GM21528 (cell line): ENCODE data around the gene LCOR.

Source experiments
- ATAC-seq: cut with Tn5 transposase; IDR thresholded peaks from one replicate; pipeline ENCODE4 v1.9.1; 2021; ENCODE audit warnings: mild to moderate bottlenecking, moderate library complexity; ENCODE audit not compliant: unreplicated experiment, low FRiP score

LCOR gene

GRCh38 chr10:97004591-97004990, 172.5 kb downstream of the LCOR start:
- no peak for ATAC-seq

DNA sequence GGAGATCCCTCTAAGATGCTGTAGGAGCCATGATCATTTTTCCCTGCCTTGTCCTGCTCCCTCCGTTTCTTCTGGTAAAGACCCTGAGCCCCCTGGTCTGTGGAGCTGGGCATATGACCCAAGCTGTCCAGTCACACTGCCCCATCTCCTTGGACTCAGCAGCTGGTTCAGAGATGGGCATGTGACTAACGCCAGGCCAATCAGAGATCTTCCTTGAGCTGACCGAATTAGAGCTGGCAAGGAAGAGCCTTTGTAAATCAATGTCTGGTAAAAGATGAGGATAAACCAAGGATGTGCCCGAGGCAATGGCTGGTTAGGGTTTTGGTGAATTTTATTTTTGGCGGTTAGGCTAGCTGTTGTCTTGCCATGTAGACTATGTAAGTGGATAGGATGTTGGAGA, 173.3 kb downstream of the LCOR start:
- no peak for ATAC-seq

DNA sequence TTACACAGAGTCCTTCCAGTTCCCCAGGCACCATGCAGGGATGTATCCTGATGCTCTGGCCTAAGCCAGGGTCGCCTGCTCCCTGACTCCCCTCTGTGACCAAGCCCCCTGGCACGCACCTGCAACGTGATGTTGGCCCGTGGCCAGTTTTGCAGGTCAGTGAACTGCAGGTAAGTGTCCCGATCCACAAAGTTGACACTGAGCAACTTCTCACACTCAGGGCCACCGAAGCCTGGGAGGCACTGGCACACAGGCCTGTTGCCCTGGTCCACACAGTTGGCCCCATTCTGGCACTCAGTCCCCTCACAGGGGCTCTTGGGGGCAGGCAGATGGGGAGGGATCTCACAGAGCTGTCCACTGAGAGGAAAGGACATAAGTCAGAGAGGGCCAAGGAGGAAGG, 174.3 kb downstream of the LCOR start:
- ATAC-seq: no peak

DNA sequence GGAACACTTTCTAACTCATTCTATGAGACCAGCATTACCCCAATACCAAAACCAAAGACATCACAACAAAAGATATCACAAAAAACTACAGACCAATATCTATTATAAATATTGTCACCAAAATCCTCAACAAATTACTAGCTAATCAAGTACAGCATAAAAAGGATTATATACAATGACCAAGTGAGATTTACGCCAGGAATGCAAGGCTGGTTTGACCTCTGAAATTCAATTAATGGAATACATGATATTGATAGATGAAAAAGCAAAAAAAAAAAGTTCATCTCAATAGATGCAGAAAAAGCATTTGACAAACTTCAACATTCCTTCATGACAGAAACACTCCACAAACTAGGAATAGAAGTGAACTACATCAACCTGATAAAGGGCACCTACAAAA, 175.3 kb downstream of the LCOR start:
- ATAC-seq: no peak

DNA sequence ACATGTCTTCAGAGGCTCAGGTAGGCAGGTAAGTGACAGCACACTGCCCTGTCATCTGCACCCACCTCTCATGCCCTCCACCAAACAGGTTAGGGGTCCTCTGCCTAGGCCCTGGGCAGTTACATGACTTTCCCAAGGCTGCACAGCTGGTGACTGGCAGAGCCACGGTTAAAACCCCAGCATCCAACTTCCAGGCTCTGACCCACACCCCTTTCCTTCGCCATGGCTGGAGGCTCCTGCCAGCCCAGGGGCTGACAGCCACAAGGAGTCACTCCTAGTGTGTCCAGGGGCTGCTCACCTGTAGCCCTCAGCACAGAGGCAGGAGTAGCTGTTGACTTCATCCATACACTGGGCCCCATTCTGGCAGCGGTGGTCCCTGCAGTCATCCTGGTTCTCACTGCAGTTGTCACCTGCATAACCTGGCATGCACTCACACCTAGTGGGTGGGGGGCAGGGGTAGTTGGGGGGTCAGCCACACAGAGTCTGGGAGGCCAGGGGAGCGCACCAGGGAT, 178.7 kb downstream of the LCOR start:
- ATAC-seq: no peak

GRCh38 chr10:97011397-97011796, 179.3 kb downstream of the LCOR start:
- no peak for ATAC-seq

DNA sequence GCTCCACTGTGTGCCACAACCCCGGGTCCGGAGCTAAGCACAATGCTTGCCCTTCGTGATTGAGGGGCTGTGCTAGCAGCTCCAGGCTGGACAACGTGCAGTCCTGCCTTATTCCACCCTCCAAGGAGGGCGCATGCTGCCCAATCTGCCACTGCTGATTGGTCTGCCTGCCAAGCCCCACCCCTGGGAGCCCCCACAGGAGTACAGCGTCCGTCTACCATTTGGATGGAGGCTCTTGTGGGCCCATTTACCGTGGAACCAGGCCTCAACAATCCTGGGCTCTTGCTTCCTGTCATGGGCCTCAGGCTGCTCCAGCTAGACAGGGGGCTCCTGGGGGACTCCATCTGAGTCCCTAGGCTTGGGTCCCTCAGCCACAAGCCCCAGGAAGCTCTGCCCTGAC, 180.4 kb downstream of the LCOR start:
- no peak for ATAC-seq

DNA sequence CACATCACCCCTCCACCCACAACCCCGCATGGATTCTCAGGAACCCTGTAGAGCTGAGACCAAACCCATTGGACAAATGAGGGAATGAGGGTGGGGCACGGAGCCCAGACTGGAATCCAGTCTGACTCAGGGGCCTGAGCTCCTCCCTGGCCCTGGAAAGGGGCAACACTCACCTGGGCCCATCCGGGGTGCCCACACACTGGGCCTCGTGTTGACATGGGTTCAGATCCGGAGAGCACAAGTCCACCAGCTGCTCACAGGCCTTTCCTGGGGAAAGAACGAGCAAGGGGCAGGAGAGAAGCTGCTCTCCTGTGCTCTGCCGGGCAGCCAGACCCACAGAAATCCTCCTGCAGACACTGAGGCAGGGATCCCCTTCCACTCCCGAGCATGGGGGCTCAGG, 181.5 kb downstream of the LCOR start:
- no peak for ATAC-seq

DNA sequence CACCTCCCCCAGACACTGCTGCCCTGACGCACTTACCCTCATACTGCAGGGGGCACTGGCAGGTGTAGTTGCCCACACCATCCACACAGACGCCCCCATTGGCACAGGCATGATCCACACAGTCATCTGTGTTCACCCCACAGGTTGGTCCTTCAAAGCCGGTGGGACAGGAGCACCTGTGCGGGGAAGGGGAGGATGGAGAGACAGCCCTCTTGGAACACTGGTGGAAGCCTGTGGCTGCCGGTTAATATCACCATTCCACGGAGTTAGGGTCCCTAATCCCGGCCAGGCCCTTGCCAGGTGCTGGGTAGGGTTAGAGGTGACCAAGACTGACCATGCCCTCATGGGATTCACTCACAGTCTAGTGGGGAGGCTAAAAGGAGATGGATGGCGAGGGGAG, 181.9 kb downstream of the LCOR start:
- no peak for ATAC-seq

DNA sequence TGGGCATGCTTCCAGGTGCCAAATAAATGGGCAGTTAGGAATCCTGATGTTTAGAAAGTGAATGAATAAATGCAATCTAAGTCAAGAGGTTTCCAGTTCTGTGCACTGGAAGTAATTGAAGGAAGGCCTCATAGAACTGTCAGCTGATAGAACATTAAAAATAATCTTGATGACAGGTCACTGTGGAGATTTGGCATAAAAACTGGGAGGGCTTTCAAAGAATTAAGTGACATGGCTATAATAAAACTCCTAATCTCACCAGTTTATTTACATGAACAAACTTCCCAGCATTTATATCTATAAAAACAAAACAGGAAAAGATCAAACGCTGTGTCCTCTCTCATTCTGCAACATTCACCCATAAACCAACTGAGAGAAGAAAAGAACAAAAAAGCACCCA, 183.1 kb downstream of the LCOR start:
- ATAC-seq: no peak

GRCh38 chr10:97016728-97017473, 184.8 kb downstream of the LCOR start:
- ATAC-seq: peak; percentile 59

GRCh38 chr10:97017474-97017903, 185.4 kb downstream of the LCOR start:
- ATAC-seq: no peak

DNA sequence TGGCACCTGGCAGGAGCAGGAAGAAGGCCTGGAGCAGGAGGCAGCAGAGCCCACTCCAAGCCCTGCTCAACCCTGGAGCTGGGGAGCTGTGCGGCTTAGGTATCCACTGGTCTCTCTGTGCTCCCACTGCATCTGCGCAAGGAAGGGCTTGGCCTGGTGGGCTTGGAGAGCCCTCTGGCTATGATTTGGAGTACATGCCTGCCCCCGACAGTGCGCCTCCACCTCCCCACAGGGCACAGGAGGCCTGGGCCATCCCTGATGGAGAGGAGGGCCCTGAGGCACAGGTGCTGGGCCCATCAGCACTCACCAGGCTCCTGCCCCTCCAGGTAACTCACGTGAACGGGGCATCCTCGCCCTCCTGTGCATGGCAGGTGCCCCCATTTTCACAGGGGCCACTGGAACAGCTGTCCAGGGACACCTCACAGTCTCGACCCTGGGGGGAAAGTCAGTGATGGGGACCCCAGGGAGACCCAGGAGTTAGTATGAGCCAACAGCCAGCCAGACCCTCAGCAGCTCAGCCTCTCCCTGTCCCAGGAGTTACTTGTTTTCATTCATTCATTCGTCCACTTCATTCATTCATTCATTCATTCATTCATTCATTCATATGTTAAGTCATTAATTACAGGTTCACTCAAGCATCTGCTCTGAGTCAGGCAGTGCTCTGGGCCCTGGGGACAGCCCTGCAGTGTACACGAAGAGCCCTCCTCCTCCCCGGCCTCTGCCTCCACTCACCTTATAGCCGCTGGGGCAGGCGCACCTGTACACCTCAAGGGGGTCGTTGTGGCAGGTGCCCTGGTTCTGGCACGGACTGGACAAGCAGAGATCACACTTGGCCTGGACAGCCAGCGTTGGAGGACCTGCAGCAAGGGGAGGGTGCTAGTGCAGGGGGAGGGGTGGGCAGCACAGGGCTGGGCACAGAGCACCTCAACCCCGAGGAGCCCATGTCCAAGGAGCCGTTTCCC, 186.4 kb downstream of the LCOR start:
- no peak for ATAC-seq

- no peak for ATAC-seq
Observed at GRCh38 chr10:97019213-97019844, 187.2 kb downstream of the LCOR start.

- ATAC-seq: no peak
Observed at GRCh38 chr10:97020452-97021400, 188.6 kb downstream of the LCOR start.

GRCh38 chr10:97022616-97023015, 190.5 kb downstream of the LCOR start:
- ATAC-seq: no peak

DNA sequence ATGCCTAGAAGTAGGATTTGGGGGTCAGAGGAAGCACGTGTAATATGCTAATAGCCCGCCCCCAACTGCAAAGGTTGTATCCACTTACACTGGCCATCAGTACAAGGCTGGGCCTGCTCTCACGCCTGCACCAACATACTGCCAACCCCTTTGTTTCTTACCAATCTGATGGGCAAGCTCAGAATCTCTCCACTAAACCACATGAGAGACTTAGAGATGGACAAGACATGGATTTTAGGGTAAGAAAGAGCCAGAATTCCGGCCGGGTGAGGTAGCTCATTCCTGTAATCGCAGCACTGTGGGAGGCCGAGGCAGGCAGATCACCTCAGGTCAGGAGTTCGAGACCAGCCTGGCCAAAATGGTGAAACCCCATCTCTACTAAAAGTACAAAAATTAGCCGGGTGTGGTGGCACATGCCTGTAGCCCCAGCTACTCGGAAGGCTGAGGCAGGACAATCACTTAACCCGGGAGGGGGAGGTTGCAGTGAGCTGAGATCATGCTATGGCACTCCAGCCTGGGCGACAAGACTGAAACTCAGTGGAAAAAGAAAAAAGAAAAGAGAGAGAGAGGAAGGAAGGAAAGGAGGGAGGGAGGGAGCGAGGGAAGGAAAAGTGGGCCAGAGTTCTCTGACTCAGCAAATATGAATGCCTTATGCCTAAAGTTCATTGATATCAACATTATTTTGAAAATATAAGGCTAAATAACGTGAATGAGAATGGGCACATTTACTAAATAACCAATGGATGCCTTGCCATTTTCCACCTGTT, 191.5 kb downstream of the LCOR start:
- ATAC-seq: no peak

DNA sequence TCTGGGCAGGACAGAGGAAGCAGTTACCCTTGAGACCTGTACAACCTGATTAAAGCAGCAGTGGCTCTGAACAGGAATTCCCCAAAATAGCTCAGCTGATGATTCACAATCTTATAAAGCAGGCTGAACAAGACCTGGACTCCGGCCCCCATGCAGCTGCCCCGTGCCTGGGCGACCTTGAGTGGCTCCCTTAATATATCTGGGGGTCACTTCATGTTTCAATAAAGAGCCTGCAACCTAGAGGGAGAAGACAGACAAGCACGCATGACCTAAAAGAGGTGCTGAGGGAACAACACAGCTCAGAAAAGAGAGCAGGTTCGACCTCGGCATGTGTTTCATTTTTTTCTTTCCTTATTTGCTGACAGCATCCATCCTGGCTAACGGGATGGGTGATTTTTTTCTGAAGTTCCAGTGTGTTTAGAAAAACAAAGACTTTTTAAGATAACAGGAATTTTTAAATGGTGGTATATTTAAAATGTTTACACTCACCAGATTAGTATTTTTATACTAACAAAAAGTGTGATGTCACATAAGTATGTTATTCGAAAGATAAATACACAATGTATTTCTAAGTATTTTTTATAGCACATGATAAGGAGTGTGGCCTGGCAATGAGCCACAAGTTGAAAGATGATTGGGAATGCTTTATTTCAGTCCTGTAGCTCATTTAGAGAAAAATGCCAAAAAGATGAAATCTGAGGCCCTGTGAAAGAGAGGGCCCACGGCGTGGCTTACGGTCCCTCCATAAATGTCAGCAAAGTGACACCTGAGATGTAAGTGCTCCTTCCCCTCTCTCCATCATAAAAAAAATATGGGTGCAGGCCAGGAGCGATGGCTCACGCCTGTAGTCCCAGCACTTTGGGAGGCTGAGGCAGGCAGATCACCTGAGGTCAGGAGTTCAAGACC, 192.3 kb downstream of the LCOR start:
- no peak for ATAC-seq
